Measurements from ENCODE around the gene KRTAP5-4.
"Not testable (repeated sequence)": the region's sequence is repeated elsewhere in the genome, so short reads cannot be mapped to it uniquely, and the experiment has no call there.

The KRTAP5-4 gene

GRCh38 chr11:1652771-1653540 lies 31.0 kb upstream of the KRTAP5-4 start:
- DNase-seq (ENCODE audit: low read depth) = peak; percentile 56

DNA sequence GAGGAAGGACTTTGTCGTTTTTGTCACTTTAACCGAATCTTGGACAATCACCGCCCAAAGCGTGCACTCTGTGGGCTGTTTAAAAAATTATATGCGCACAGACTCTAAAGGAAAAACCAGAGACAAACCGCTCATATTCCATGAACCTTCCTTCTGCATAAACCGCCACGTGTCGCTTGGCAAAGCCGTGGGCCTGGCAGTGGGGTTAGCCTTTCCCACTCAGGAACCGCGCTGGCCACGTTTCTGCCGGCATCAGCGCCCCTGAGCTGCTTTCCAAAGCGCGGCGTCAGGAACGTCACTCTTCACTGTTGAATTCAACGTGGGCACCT lies 30.5 kb upstream of the KRTAP5-4 start:
- DNase-seq (ENCODE audit: low read depth) = no peak

DNA sequence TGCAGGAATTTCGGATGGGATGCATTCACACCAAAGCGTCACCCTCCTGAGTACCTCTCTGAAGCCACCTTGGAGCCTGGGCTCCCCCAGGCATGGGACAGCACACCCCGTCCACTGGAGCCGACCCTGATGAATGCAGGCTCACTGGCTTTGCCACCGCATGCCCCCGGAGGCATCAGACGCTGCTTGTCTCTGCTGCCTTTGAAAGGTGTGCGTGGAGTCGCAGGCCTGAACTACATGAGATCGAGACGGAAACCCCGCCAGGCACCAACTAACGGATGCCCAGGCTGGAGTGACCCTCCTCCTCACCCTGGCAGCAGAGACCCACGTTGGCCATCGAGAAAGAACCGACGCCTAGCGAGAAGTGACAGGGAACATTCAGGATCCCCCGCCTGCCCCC lies 30.1 kb upstream of the KRTAP5-4 start:
- DNase-seq (ENCODE audit: low read depth) = no peak

- no peak for DNase-seq (ENCODE audit: low read depth)
Measured at GRCh38 chr11:1651411-1651980, 29.6 kb upstream of the KRTAP5-4 start.

DNA sequence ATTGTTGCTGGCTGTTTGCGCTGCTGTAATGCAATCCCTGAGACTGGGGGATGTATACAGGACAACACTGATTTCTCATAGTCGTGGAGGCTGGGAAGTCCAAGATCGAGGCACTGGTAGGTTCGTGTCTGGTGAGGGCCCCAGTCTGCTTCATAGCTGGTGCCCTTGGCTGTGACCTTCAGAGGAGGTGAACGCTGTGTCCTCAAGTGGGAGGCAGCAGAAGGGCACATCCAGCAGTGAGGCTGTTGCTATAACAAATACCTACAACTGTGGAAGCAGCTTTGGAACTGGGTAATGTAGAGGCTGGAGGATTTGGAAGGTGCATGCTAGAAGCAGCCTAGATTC lies 29.0 kb upstream of the KRTAP5-4 start:
- DNase-seq (ENCODE audit: low read depth) = no peak

DNA sequence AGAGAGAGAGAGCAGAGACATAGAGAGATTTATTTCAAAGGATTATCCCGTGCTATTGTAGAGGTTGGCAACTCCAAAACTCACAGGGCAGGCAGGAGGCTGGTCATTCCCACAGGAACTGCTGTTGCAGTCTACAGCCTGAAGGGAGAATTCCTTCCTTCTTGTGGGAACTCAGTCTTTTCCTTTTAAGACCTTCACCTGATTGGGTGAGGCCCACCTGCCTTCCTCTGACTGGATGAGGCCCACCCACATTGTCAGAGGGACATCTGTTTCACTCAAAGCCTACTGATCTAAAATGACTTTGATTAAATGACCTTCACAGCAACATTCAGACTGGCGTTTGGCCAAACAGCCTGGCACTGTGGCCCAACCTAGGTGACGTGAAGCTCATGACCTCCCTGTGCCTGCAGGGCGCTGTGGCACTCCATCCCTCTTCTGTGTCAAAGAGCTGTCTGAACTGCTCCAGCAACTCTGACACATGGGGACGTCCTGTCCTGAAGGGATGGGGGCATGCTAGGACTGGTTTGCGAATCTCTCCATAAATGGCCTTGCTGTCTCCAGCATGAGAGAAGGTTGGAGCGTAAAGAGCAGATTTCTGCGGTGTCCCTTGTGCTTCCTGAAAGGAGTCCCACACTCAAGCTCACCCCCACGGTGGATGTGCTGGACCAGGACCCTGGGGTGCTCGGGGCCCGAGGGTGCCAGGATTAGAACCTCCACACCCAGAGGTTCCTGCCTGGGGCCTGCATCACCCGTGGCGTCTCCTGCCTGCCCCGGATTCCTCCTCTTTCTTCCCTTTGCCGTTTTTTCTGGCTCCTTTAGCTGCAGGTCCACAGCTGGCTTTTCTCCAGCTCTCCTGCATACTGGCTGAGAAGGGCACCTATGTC lies 28.3 kb upstream of the KRTAP5-4 start:
- DNase-seq (ENCODE audit: low read depth) = no peak

- no peak for DNase-seq (ENCODE audit: low read depth)
Measured at GRCh38 chr11:1648653-1649420, 26.9 kb upstream of the KRTAP5-4 start.

DNA sequence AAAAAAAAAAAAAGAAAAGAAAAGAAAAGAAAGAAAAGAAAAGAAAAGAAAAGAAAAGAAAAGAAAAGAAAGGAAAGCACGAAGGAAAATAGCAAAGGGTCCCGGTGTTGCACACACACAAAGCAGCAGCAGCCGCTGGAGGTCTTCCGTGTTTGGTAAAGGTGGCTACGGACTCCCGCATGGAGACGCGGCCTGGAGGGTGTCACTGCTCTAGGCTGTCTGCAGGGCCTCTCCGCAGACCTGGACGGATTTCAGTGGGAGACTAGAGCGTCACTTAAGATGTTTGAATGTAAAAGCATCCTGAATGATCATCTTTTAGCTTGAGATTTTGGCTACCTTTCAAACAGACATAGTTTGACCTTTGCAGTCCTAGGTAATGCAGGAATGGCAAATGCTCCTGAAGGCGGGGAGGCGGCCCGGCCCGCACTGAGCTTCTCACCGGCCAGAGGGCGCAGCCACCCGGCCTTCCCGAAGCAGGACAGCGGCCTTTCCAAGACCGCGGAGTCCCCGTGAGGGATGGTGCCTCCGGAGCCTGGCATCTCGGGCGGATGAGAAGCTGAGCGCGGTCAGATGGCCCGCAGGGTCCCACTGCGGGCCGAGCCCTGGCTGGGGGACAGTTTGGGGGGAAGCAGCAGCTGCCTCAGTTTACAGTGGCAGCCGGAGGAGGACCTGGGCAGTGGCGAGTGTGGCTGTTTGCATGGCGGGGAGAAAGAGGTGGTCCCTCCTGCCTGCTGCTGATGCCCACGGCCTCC lies 26.1 kb upstream of the KRTAP5-4 start:
- no peak for DNase-seq (ENCODE audit: low read depth)

DNA sequence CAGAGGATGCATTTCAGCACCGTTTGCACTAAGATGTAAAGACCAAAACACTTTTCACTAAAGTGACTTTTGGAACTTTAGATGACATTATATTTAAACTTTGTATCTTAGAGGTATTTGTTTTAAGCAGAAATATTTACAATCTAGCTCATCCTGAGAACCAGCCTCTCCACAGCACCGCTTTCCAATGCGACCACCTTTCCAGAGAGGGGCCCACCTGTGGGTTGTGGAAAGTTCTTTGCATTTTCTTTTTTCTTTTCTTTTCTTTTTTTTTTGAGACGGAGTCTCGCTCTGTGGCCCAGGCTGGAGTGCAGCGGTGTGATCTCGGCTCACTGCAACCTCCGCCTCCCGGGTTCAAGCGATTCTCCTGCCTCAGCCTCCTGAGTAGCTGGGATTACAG lies 24.6 kb upstream of the KRTAP5-4 start:
- DNase-seq (ENCODE audit: low read depth) = not testable (repeated sequence)

DNA sequence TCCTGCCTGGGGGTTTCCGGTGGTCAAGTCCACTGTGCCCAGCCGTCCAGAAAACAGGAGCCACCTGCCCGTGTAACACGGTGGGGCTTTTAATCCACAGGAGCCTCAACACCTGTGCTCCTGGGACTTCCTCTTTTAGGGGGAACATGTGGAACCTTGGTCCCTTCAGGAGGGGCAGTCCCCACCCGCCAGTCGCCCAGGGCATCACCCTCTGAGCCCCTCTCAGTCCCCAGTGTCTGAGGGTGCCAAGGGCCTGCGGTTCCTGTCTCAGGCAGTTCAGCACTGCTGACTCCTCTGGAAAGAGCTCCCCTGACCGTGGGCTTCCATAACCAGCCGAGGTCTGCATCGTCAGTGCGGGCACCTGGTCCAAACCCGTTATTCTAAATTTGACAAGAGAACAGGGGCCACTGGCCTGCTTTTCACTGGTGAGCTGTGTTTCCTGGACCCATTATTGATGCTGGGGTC lies 23.5 kb upstream of the KRTAP5-4 start:
- no peak for DNase-seq (ENCODE audit: low read depth)

DNA sequence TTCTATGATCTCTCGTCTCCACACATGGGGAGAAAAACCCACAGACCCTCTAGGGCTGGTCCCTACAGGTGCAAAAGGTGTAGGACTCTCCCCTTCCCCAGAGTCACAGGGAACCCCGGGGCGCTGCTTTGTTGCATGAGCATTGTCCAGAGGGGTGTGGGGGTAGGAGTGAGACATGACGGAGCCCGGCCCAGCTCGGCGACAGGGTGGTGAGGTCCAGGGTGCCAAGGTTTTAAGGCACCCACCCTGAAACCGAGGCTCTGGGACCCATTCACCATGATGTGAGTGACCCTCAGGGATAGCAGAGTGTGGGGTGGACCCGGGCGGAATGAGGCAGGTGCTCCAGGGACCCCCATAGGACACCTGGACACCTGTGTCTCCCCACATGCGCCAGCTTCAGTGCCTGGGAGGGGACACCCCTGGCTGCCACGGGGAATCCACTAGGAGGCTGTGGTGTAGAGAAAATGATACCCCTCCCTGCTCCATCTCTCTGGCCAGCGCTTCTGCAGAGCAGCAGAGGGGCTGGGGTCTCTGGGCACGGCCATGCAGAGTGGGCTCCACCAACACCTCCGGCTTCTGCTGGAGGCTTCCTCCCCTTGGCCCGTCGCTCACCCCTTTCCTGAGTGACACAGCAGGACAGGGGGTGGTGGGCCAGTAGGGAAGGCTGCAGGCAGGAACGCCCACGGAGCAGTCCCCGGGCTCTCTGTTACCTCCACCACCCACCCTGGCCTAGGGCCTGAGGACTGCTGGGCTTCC lies 22.8 kb upstream of the KRTAP5-4 start:
- no peak for DNase-seq (ENCODE audit: low read depth)

GRCh38 chr11:1643146-1643690 lies 21.3 kb upstream of the KRTAP5-4 start:
- no peak for DNase-seq (ENCODE audit: low read depth)

DNA sequence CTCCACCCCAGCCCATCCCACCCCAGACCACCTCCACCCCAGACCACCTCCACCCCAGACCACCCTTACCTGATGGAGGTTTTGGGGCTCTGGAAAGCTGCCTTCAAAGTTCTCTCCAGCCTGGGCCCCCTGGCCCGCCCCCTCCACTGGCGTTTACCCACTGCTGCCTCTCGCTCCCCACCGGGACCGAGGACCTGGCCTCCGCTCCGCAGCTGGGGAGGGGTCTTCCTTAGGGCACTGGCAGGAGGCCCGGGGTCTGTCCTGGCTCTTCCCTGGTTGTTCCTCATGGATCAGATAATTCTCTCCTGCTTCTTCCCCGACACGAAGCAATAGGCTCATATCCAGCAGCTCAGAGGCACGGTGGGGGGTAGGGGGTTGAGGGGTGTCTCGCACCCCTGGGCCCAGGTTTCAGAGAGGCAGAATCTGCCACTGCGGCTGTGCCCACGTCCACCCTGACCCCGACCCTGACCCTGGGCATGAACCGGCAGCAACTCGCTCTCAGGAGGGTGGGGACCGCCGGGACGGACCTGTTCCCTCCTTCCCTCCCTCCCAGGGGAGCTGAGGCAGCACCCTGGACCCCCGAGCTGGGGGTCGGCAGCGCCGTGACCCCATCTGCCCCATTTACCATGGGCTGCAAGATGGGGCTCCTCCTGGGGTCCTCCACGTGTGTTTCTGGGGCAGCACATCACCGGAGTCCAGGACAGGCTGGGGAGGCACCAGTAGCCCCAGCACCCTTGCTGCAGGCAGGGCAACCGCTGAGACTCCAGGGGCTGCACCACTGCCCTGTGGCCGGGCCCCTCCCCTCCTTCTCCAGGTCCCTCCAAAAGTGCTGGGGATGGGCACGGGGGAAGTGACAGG lies 20.6 kb upstream of the KRTAP5-4 start:
- no peak for DNase-seq (ENCODE audit: low read depth)

- no peak for DNase-seq (ENCODE audit: low read depth)
Measured at GRCh38 chr11:1641096-1641495, 19.2 kb upstream of the KRTAP5-4 start.

DNA sequence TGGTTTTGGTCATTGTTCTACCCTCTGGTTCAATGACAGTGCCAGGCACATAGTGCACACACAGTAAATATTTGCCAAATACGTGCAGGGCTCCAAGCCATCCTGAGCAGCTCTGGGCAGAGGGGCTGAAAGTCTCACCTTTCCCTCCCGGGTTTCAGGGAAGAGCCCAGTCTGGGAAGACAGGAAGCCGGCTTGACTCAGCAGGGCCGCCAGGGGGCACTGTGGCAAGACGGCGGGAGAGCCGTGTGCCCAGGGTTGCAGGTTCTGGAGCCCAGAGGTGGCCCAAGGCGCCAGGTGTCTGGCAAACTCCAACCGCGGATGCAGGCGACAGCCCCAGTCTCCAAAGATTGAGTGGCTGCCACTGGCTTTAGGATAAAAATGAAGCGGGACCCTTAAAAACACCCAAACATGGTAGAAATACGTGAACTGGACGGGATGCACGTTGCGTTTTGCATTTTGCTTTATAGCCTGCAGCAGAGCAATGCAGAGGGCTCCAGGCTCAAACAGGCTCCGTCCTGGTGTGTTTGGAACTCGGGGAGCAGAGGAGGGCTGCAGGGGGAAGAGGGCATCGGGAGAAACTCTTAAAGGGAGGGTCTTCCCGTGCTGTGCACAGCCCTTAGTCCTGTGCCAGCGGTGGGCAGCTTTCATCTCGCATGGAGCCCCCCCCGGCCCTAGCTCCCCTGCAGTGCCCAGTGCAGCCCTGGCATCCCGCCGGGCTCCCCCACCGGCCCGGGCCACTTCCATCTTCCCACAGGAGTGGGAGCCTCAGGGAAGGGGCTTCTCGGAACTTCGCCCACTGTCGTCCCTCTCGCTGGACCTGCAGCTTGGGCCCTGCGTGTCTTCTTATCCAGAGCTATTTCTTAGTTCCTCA lies 18.4 kb upstream of the KRTAP5-4 start:
- DNase-seq (ENCODE audit: low read depth) = no peak

GRCh38 chr11:1639666-1640065 lies 17.7 kb upstream of the KRTAP5-4 start:
- no peak for DNase-seq (ENCODE audit: low read depth)

DNA sequence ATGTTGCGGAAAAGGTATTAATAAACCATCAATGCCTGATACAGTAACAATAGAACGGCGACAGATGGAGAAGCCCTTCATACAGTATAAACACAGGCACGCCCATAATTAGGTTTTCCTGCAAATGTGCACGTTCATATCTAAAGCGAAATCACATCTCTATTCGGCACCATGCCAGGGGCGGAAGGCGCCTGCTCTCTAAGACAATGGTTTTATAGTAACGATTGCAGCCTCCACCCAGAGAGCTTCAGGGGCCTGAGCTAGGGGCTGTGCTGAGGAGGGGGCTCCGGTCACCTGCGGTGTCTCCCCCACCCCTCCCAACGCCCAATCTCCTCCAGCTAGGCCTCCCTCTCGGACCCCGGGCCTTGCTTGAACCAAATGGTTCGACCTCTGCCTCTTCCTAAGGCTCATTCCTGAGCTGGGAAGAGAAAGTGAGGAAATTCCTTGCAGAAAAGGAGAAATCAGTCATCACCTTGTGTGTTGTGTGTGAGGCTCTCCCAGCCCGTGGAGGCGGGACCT lies 17.2 kb upstream of the KRTAP5-4 start:
- no peak for DNase-seq (ENCODE audit: low read depth)

GRCh38 chr11:1638344-1638743 lies 16.4 kb upstream of the KRTAP5-4 start:
- no peak for DNase-seq (ENCODE audit: low read depth)
